Stimulated activated CD4-positive, alpha-beta T cell treated with anti-CD3 and anti-CD28 coated beads, TNF-alpha, amount 100 ng/mL, for 4 hours (primary cell): ENCODE measurements around the gene OR2A12.
"Not testable (repeated sequence)": the region's sequence is repeated elsewhere in the genome, so short reads cannot be mapped to it uniquely, and the experiment has no call there.

Experiments used
- DNase-seq, 3 experiments: peaks; one replicate each; pipeline ENCODE4 v3.0.0-alpha.2; 2020; ENCODE audit warnings: low read depth in 3 of 3

Gene OR2A12

GRCh38 chr7:144085978-144086377 lies at the start of gene OR2A12:
Gene OR2A12, plus strand, starts transcription at chr7:144086278. Its CDS starts 8,830 bp downstream, at chr7:144095108.
- DNase-seq = no peak

DNA sequence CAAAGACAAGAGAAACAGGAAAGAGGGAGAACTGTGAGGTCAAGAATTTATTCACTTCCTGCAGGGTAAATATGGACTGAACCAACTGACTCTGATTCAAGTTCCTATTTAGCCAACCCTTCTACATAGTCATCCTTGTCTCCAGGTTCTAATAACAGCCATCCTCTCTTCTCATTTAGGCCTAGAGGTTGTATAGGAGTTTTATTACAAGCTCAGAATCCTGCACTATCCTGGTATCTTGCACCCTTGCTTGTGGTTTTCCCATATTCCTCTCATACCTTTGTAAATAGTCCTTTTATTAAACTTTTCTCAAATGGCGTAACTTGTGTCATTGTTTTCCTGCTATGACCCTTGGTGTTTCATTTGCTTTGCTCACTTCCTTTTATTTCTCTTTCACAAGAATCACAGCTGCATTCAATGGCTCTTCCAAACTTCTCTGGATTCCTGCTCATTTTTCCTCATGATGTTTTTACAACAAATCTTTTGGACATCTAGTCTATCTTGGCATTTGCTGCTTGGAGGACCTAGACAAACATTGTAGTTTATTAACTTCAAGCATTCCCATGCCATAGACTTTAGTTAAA lies 49.7 kb upstream of the OR2A12 start:
- DNase-seq = no peak

DNA sequence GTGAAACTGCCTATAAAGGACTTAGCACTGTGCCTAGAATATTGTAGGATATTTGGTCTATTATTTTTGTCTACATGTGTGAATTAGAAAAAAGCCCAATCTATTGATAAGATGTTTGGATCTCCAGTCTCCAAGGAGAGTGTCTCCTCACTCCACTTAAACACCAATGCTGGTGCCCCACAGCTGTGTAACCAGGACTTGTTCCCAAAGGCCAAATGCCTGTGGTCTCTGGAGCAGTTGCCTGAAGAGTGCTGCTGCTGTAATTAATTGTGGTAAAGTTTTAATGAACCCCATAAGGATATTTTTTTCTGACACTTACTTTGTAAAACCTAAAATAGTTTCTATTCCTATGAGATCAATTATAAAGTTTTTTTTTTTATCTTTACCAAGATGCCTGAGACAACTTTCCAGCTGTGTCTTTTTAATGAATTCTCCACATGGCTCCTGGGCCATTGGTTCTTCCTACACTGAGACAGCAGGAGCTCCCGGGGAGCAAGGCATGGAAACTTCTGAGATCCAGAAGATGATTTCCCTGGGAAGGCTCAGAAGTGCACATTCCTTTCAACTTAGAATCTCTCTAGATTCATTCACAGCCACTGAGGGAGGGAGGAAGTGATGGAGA lies 48.6 kb upstream of the OR2A12 start:
- DNase-seq = no peak

- no peak for DNase-seq
Observed at GRCh38 chr7:144038887-144039286, 47.2 kb upstream of the OR2A12 start.

- no peak for DNase-seq
Observed at GRCh38 chr7:144048648-144049047, 37.4 kb upstream of the OR2A12 start, which contains the start of gene OR2A5. Gene OR2A5, plus strand, starts transcription at chr7:144048948. Its CDS starts 1,454 bp downstream, at chr7:144050402.

DNA sequence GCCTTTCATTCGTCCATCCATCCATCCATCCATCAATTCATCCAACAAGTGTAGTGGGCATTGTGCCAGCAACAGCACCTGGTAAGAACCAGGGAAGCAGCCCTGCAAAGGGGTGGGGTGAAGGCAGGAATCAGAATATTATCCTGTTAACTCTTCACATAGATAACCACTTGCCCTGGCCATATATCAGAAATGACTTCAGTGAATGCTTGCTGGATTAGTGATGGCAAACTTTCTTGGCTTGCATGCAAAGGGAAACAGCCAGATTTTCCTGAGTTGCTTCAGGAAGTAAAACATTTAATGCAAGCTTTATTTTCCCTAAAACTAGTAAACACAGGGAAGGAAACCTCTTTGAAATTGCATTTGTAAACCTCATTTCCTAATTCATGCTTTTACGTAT lies 36.6 kb upstream of the OR2A12 start:
- DNase-seq = no peak

DNA sequence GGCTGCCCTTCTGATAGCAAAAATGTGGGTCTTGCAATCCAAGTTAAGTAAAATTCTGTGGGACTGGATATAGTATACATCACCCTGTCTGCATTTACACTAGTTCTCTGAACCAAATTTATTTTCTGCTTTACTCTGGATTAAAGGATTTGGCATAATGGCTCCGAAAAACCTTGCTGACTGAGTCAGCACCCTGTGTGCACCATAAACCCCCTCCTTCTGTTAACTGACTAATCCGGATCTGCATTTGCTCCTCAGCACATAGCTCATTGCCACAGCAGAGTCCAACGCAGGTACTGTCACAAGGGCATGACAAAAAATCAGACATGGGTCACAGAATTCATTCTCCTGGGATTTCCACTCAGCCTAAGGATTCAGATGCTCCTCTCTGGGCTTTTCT lies 36.0 kb upstream of the OR2A12 start:
- no peak for DNase-seq

DNA sequence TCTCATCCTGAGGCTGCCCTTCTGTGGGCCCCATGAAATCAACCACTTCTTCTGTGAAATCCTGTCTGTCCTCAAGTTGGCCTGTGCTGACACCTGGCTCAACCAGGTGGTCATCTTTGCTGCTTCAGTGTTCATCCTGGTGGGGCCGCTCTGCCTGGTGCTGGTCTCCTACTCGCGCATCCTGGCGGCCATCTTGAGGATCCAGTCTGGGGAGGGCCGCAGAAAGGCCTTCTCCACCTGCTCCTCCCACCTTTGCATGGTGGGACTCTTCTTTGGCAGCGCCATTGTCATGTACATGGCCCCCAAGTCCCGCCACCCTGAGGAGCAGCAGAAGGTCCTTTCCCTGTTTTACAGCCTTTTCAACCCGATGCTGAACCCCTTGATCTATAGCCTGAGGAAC lies 35.2 kb upstream of the OR2A12 start:
- DNase-seq = not testable (repeated sequence)

- DNase-seq = no peak
Observed at GRCh38 chr7:144057954-144058353, 28.1 kb upstream of the OR2A12 start.

DNA sequence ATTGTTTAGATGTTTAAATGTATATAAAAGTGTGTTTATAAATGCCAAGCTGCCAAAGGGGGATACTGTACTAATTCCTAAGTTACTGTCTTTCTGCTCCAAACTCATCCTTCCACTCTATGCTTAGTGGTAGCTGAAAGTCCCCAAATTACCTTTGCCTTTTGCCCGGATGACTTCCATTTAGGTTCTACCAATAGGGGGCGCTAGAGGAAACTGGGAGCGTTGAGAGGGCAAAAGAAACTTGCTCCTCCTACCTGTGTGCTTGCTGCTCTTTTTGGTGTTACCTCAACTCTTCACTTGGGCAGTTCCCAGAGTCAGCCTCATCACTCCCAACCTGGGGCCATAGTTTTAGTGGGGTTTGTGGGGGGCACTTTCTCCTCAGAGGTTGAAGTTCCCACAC lies 22.4 kb upstream of the OR2A12 start:
- no peak for DNase-seq

GRCh38 chr7:144069511-144069910 lies 16.6 kb upstream of the OR2A12 start, which contains the start of gene OR2A25:
Gene OR2A25, plus strand, starts transcription at chr7:144069811. Its CDS starts 4,409 bp downstream, at chr7:144074220.
- no peak for DNase-seq

DNA sequence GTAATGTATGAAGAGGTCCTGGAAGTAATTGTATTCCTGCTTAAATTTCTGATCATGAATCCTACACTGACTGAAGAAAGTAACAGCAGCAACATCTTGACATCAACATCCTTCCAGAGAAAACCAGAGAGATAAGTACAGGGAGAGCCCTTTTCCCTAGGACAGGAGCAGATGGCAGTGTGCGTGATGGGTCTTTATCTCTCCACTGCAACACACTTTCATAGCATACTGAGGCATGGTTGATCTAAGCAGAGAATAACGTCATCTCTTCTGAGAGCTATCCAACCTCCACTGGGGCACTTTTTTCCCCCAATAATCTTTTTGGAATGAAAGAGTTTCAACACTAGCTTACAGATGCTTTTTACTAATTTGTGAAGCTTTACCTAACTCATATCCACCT lies 16.1 kb upstream of the OR2A12 start:
- DNase-seq = no peak

DNA sequence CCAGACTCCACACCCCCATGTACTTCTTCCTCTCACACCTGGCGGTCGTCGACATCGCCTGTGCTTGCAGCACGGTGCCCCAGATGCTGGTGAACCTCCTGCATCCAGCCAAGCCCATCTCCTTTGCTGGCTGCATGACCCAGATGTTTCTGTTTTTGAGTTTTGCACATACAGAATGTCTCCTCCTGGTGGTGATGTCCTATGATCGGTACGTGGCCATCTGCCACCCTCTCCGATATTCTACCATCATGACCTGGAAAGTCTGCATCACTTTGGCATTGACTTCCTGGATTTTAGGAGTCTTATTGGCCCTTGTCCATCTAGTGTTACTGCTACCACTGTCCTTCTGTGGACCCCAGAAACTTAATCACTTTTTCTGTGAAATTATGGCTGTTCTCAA lies 11.7 kb upstream of the OR2A12 start:
- DNase-seq = no peak

- DNase-seq = no peak
Observed at GRCh38 chr7:144086730-144087129, 652 bp downstream of the OR2A12 start.

DNA sequence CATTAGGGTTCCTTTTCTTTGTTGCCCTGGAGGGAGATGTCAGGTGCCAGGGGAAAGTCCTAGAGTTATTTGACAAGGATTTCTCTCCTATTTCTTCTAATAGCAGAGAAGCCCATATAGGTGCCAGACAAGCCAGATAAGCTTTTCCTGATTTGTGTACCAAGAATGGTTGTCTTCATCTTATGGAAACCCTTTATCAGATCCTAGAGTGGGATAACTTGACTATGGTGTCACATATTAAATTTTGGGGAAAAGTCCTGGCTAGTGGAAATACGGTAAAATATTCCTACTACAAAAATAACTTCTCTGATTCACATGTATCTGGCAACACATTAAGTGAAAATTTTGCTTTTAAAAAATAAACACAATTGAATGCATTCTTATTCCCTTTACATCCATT lies 1.2 kb downstream of the OR2A12 start:
- no peak for DNase-seq

GRCh38 chr7:144090667-144091066 lies 4.6 kb downstream of the OR2A12 start:
- no peak for DNase-seq

- no peak for DNase-seq
Observed at GRCh38 chr7:144098776-144099175, 12.7 kb downstream of the OR2A12 start.

GRCh38 chr7:144100607-144101006 lies 14.5 kb downstream of the OR2A12 start:
- DNase-seq = no peak

DNA sequence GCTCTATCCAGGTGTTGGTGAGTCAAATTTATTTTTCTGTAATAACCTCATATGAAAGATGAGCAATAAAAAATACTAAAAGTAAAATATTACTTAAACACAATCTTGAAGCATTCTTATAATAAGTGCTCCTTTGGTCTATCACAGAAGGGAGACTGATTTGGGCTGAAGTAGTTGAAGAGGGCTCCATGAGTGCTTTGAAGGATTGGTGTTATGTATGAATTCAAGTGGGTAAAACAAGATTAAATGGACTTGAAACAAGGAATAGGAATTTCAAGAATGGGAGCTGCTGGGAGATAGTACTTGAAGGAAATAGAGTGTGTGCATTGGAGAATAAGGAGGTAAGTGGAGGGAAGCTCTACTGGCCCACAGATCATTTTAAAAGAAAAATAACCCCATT lies 16.0 kb downstream of the OR2A12 start:
- no peak for DNase-seq

DNA sequence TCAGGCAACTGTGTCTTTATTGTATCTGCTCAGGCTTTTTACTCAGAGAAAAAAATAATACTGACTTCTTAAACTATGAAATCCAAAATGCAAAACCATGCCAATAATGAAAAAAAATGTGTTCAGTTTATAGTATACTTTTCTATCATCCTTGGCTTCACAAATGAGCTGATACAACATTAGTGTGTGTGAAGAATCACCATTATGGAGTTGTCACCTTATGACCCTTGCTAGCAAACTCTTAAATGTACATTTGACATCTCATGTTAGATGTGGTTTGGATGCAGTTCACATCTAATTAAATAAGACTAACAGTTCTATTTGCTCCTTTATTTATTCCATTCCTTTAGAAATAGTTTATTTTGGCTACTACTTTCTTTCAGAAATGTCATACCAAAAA lies 19.1 kb downstream of the OR2A12 start:
- no peak for DNase-seq

DNA sequence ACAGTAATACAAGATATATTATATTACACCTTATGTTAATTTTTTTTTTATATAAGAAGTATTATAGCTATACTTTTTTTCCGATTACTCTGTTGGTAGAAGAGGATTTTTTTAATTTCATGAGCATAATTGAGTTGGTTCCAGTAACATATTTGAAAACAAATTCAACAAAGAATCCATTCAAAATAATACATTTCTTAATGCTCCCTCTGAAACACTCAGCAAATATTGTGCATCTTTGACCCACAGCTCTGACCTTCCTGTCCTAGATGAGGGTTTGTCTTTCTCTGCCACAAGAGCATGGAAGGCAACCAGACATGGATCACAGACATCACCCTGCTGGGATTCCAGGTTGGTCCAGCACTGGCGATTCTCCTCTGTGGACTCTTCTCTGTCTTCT lies 23.2 kb downstream of the OR2A12 start, which contains the start of gene OR2A2:
OR2A2 (plus strand) TSS at position 301 of the 400 bp plus-strand sequence; CDS start at position 301, 0 bp downstream.
- no peak for DNase-seq

DNA sequence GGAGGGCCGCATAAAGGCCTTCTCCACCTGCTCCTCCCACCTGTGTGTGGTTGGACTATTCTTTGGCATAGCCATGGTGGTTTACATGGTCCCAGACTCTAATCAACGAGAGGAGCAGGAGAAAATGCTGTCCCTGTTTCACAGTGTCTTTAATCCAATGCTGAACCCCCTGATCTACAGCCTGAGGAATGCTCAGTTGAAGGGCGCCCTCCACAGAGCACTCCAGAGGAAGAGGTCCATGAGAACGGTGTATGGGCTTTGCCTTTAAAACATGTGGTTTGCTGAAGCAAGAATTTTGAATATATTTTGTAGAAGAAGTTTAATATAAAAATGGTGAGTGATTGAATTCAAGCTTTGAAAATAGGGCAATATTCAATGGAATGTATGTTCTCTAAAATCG lies 24.2 kb downstream of the OR2A12 start:
- DNase-seq = no peak

- DNase-seq = no peak
Observed at GRCh38 chr7:144113651-144114050, 27.6 kb downstream of the OR2A12 start.

DNA sequence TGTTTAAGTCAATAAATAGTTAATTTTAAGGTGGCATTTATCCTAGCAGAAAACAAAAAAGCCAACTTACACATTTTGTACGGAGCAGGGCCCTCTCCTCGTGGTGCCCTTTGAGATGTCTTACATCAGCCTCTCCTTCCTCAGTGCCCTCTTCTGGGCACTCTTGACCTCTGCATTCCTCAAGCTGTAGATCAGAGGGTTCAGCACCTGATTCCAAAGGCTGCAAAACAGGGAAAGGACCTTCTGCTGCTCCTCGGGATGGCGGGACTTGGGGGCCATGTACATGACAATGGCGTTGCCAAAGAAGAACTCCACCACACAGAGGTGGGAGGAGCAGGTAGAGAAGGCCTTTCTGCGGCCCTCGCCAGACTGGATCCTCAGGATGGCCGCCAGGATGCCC lies 32.3 kb downstream of the OR2A12 start:
- DNase-seq = no peak
